Osteocyte (in vitro differentiated cells): ENCODE data around the gene SNCG. TPM values are rescaled to one million over a fixed set of nuclear protein-coding genes. Genes with fewer than 3 reads are reported as not detected.

Experiments used
- DNase-seq: peaks from one replicate; pipeline ENCODE4 v3.0.0; 2021; ENCODE audit warnings: mixed read lengths; ENCODE audit not compliant: unreplicated experiment; ENCODE audit errors: extremely low spot score
- H3K27ac Mint-ChIP-seq: one replicate; pipeline ENCODE4 v1.8.0; 2021; ENCODE audit warnings: mild to moderate bottlenecking, mixed read lengths; ENCODE audit not compliant: unreplicated experiment
- H3K27me3 Mint-ChIP-seq: one replicate; pipeline ENCODE4 v1.8.0; 2021; ENCODE audit warnings: mixed read lengths; ENCODE audit not compliant: unreplicated experiment
- H3K36me3 Mint-ChIP-seq: one replicate; pipeline ENCODE4 v1.8.0; 2021; ENCODE audit warnings: mixed read lengths; ENCODE audit not compliant: unreplicated experiment
- H3K4me1 Mint-ChIP-seq: one replicate; pipeline ENCODE4 v1.8.0; 2021; ENCODE audit warnings: mixed read lengths; ENCODE audit not compliant: unreplicated experiment
- H3K4me3 Mint-ChIP-seq: one replicate; pipeline ENCODE4 v1.8.0; 2021; ENCODE audit warnings: mild to moderate bottlenecking, moderate library complexity, mixed read lengths; ENCODE audit not compliant: unreplicated experiment
- H3K9me3 Mint-ChIP-seq: one replicate; pipeline ENCODE4 v1.8.0; 2021; ENCODE audit warnings: mixed read lengths; ENCODE audit not compliant: unreplicated experiment
- long read RNA-seq: library from polyadenylated mRNA; unstranded; transcript quantifications from one replicate; pipeline ENCODE4 v2.0.0, GENCODE V29; 2021
- total RNA-seq: library from RNA; stranded (reverse); gene quantifications from 2 replicates; pipeline ENCODE4 v1.2.1, GENCODE V29; 2021
- TF ChIP-seq, protein P1 (sequence below): fragments of 200-600 bp; sonication (generic); IDR thresholded peaks from 2 replicates; pipeline ENCODE4 v1.5.0; 2021; ENCODE audit warnings: antibody characterized with exemption, mild to moderate bottlenecking, moderate library complexity

Gene SNCG
- total RNA-seq: 0.73 TPM in 1 of 2 replicates, not detected in the other
- long read RNA-seq: 0 reads

DNA sequence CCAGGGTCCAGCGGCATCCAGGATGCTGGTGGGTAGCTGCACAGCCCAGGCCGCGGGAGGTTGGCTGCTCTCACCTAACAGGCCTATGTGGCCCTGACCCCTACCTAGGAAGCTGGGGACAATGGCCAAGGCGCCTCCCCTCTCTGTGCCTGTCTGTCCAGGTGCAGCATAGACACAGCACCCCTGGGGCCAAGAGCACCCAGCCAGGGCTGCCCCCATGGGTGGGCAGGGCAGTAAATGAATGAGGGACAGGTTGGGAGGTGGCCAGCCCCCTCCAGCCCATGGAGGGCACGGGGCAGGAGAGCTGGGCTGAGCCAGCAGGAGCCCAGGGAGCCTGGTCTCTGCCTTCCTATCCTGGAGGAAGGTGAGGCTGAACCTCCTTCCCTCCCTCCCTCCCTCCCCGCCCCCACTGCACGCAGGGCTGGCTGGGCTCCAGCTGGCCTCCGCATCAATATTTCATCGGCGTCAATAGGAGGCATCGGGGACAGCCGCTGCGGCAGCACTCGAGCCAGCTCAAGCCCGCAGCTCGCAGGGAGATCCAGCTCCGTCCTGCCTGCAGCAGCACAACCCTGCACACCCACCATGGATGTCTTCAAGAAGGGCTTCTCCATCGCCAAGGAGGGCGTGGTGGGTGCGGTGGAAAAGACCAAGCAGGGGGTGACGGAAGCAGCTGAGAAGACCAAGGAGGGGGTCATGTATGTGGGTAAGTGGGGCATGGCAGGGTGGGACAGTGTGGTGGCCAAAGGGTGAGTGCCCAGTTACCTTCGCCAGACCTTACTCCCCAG lies at the start of gene SNCG:
TSS of gene SNCG (plus strand) at position 484 of the 785 bp plus-strand sequence. CDS start at position 583, 99 bp downstream.
- Mint-ChIP-seq H3K27me3 (no peaks in the 10 kb centered on the region), H3K36me3 (no peaks in the 10 kb centered on the region), H3K27ac (peak within 1 kb of the TSS; percentile 75), H3K4me1 (peaks cover 56% of the 10 kb centered on the region), H3K9me3 (no peaks in the 10 kb centered on the region), H3K4me3 (no peak within 1 kb of the TSS)
- no peak for DNase-seq
- TF ChIP-seq, protein P1, sequence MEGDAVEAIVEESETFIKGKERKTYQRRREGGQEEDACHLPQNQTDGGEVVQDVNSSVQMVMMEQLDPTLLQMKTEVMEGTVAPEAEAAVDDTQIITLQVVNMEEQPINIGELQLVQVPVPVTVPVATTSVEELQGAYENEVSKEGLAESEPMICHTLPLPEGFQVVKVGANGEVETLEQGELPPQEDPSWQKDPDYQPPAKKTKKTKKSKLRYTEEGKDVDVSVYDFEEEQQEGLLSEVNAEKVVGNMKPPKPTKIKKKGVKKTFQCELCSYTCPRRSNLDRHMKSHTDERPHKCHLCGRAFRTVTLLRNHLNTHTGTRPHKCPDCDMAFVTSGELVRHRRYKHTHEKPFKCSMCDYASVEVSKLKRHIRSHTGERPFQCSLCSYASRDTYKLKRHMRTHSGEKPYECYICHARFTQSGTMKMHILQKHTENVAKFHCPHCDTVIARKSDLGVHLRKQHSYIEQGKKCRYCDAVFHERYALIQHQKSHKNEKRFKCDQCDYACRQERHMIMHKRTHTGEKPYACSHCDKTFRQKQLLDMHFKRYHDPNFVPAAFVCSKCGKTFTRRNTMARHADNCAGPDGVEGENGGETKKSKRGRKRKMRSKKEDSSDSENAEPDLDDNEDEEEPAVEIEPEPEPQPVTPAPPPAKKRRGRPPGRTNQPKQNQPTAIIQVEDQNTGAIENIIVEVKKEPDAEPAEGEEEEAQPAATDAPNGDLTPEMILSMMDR: no peak

- H3K27ac Mint-ChIP-seq: no peak overlapping the region
- TF ChIP-seq, protein P1: no peak
- H3K4me3 Mint-ChIP-seq: no peak overlapping the region
- no peaks in the 10 kb centered on the region for H3K9me3 Mint-ChIP-seq
- no peaks in the 10 kb centered on the region for H3K27me3 Mint-ChIP-seq
- H3K36me3 Mint-ChIP-seq: peaks cover 44% of the 10 kb centered on the region
- DNase-seq: no peak
- H3K4me1 Mint-ChIP-seq: no peaks in the 10 kb centered on the region
Measured at GRCh38 chr10:86914734-86915133, 43.7 kb upstream of the SNCG start.

GRCh38 chr10:86918022-86918471 lies 40.4 kb upstream of the SNCG start:
- H3K36me3 Mint-ChIP-seq: peaks cover 53% of the 10 kb centered on the region
- H3K27me3 Mint-ChIP-seq: no peaks in the 10 kb centered on the region
- H3K27ac Mint-ChIP-seq: no peak overlapping the region
- no peak for DNase-seq
- H3K4me1 Mint-ChIP-seq: no peaks in the 10 kb centered on the region
- H3K9me3 Mint-ChIP-seq: no peaks in the 10 kb centered on the region
- no peak overlapping the region for H3K4me3 Mint-ChIP-seq
- TF ChIP-seq, protein P1: no peak

DNA sequence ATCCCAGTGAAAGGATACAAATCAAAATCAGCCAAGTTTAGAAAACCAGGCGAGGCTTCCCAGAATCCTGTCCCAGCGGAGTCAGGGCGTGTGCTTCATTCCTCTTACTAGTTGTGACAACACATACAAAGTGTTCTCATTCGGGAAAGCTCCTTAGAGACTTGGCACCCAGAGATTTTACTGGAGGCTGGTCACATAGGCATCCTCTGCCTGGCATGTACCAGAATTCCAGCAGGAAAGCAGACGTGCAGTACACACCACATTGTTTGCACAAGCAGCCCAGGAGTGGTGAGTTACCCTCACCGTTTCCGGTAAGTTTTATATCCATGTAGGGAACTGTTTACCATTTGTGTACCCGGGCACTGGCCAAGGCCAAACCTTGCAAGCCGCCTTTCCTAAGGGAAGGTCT lies 35.8 kb upstream of the SNCG start:
- no peaks in the 10 kb centered on the region for H3K9me3 Mint-ChIP-seq
- DNase-seq: no peak
- TF ChIP-seq, protein P1: no peak
- H3K36me3 Mint-ChIP-seq: peaks cover 35% of the 10 kb centered on the region
- H3K4me1 Mint-ChIP-seq: no peaks in the 10 kb centered on the region
- no peaks in the 10 kb centered on the region for H3K27me3 Mint-ChIP-seq
- no peak overlapping the region for H3K4me3 Mint-ChIP-seq
- no peak overlapping the region for H3K27ac Mint-ChIP-seq
